A673 (cell line): Measurements from ENCODE around the gene MLH3.

Experiments
- CTCF ChIP-seq: fragments of 300-800, 200-600 bp; sonication (generic); conservative IDR thresholded peaks from 2 replicates; pipeline ENCODE4 v1.5.1; 2017; ENCODE audit warnings: low read depth, mild to moderate bottlenecking, antibody characterized with exemption, low read length, moderate library complexity, mixed read lengths
- EZH2 ChIP-seq: fragments of 200-600 bp; sonication (generic); IDR thresholded peaks from 2 replicates; pipeline ENCODE4 v1.6.1; 2017; ENCODE audit warnings: borderline replicate concordance, low read depth, mild to moderate bottlenecking, mixed read lengths, antibody characterized with exemption, low read length; ENCODE audit not compliant: poor library complexity, severe bottlenecking

DNA sequence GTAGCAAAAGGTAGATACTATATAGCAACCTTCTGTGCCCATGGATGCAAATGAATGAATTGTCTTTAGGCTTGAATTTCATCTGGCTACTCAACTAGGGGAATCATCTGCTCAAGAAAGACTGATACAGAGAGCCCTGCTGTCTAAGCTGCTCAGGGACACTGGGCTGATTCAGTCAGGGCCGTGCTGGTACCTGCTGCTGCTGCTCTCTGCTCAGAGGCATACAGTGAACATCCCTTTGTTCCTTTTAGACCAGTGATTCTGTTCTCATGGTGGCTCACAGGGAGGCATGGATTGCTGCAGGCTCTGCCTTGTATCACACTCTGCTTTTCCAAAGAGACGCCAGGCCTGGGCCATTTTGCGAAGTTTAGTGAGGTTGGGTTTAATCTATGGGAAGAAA is 34.5 kb downstream of the MLH3 start:
- TF ChIP-seq CTCF: no peak
- TF ChIP-seq EZH2: no peak
